HG02571 (cell line): Measurements from ENCODE around the gene SCNM1.
A peak's percentile ranks its signal among the peaks of the same experiment; 100 is the strongest.

Experiments
- ATAC-seq: cut with Tn5 transposase; IDR thresholded peaks from one replicate; pipeline ENCODE4 v1.9.1; 2021; ENCODE audit warnings: mild to moderate bottlenecking, moderate library complexity; ENCODE audit not compliant: unreplicated experiment

Gene SCNM1, protein sequence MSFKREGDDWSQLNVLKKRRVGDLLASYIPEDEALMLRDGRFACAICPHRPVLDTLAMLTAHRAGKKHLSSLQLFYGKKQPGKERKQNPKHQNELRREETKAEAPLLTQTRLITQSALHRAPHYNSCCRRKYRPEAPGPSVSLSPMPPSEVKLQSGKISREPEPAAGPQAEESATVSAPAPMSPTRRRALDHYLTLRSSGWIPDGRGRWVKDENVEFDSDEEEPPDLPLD

DNA sequence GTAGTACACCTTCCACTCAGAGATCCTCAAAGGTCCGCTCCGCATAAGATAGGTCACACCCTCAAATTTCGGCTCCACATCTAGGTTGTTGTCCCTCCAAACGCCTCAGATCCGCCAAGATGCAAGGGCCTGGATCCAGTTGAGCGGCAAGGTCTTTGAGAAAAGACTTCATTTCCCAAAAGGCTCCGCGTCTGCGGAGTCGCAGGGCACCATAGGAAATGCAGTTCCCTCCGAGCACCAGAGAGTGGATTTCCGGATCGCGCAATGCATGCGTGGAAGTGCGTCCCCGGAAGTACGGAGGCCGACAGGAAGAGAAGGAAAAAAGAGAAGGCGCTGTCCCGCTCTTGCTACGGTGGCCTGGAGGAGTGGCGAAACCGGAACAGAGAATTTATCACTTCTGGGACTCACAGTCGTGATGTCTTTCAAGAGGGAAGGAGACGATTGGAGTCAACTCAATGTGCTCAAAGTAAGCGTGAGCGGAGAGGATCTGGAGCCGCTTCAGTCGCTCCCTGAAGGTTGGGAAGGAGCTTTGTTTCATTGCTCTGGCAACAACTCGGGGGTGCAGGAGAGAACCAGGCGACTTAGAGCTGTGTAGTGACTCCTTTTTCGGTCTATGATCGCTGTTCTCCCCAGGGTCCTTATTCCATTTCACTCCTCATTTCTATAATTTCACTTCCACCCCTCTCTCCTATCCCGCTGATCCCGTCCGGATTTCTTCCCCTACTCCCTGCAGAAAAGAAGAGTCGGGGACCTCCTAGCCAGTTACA, at the start of gene SCNM1, which contains the start of gene LYSMD1:
Gene SCNM1, plus strand, starts transcription at position 407 of the 767 bp plus-strand sequence. Its CDS starts 9 bp downstream, at position 416.
Gene LYSMD1, minus strand, starts transcription at position 165 of the 767 bp plus-strand sequence. CDS start 644 bp downstream, outside the sequence.
- peak; percentile 88 for ATAC-seq

GRCh38 chr1:151124763-151125403, 41.1 kb upstream of the SCNM1 start:
- ATAC-seq = no peak

- no peak for ATAC-seq
These were observed 37.1 kb upstream of the SCNM1 start for GRCh38 chr1:151128800-151129199.

DNA sequence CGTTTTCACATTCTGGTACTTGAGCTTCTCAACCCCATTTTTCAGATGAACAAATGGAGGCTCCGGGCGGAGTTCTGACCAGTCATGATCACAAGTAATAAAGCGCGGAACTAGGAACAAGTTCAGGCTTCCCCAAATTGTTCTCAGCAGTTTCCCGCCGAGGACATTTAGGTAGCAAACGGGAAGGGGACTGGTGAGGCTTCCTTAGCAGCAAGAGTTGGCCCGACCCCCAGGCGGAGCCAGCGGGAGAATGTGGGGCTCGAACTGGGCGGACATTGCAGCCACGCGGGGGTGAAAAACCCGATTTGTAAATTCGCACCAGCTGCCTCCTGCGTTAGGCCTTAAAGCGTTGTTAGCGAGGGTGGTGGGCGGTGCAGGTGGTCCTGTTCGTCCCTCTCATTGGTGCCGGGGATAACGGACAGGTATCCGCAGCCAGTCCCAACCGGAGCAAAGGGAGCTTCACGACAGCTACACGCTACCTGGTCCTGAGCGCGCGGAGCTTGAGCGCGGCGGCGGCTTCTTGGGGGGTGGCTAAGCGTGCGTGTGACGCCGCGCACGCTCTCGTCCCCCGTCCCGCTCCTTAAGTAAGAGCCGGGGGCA, 34.9 kb upstream of the SCNM1 start:
- ATAC-seq = no peak

DNA sequence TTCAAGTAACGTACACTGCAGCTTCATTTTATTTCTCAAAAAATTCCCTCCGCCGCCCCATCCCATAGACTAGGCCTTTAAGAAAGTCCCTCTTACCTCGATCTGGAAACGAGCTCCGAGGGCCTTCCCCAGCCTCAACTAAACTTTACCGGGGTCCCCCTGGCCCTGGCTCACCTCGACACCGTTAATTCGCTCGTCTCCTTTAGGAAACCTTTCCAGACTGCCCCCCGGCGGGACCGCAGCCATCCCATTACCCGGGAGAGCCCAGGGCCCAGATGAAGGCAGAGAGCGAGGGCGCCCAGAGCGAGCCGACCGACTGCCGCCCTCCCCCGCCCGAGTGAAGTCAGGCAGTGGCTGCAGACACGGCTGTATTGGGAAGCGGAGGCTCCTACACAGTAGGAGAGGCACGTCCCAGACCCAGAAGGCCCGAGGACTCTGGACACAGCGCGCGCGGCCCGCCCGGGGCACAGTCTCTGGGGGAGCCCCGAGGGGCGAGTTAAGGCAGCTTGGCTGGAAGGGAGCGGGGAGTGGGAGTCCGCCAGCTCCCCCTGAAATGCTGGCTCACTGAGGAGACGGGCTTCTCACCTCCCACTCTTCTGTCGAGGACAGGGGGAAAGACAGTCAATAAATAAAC, 34.1 kb upstream of the SCNM1 start:
- ATAC-seq = no peak

- no peak for ATAC-seq
These were observed 33.5 kb upstream of the SCNM1 start for GRCh38 chr1:151132335-151133017.

DNA sequence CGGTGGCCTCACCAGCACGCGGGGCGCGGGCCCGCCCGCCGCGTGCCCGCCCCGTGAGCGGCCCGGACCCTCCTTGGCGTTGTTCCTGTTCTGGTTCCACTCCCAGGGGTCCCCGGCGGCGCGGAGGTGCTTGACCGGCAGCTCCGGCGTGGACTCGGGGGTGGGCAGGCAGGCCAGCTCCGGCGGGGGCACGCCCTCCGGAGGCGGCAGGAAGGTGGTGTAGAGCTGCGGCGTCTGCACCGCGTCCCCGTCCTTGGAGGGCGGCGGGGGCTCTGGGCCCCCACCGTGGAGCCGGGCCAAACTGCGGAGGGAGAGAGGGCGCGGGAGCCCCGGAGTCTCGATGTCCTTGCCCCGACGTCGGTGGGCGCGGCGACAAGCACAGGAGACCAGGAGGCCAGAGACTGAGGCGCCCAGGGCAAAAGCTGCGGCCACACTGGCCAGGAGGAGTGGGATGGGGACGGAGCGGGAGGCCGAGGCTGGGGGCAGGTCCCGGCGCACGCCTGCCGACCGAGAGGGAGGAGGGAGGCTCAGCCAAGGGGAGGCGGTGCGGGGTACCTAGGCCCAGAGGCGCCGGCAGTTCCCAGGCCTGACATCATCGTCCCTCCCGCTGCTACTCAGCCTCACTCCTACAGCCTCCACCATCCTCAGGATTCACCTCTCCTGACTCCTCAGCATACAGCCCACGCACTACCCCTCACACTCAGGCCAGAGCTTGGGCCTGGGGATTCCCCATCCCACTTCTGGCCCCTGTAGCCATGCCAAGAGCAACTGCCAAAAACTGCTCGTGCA, 32.7 kb upstream of the SCNM1 start:
- no peak for ATAC-seq

DNA sequence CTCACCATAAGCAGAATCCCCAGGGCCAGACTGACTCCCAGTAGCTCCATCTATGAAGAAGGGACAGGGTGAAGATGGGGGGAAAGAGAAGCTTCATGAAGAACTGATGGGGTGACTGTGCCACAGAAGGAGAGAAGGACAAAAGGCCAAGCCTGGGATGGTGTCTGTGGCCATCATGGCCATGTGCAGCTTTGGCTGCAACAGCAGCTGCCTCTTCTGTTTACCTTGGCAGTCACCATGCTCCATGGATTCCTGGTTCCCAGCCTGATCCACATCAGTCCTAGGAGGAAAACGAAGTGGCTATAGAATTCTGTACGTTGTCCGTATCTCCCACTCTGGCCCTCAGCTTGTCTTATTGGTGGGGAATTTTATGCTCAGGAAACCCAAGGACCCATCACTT, 31.5 kb upstream of the SCNM1 start:
- ATAC-seq = no peak

DNA sequence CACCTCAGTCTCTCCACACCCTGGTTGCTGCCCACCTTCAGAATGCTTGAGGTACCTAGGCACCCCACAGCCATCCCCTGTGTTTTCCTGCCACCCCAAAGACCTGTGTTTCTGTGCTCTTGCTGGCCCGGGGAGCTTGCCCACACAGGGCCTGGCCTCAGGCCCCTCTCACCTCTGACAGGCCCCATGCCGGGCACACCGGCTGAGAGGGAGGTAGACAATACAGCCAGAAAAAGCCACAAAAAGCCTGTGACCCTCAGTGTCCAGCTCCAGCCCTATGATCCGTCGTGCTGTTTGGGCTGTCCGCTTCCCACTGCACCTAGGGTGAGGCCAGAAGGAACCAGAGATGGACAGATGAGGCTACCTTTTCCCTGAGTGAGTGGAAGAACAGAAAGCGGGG, 31.0 kb upstream of the SCNM1 start:
- no peak for ATAC-seq

DNA sequence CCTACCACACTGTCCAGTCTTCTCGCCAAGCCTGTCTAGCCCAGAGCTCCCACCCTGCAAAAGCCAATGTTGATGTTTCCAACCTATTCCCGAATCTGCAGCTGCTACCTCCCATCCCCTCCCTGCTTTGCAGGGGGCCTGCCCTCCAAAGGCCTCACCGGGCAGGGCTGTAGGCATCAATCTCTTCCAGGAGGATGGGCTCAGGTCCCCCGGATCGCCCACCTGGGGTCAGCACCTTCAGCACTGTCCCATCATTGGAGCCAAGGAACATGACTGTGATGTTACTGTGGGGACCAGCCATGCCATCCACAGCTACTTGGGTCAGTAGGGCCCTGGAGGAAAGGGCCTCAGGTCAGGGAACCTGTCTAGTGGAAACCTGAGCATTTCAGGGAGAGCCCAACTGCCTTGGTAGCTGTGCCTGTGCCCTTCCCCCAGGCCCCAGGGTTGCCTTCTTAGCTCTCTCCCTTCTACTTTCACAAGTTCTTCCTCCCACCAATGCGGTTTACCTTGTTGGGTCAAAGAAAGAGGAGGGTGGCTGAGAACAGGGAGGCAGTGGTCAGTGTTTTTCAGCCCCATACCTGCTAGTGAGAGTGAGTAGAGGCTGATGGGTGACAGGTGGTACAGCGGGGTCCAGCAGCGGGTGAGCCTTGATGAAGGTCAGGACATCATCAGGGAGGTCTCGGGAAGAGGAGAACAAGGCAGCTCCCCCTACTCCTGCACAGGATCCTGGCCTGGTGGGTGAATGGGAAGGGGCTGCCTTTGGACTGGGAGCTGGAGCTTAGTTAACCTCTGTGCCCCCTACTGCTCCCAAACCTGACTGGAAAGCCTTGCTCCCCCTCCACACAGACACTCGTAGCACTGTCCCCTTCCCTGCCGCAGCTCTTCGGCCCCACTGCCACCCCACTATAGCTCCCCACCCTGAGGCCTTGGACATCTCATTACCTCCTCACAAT, 30.2 kb upstream of the SCNM1 start:
- ATAC-seq = no peak

GRCh38 chr1:151137789-151138188, 28.2 kb upstream of the SCNM1 start:
- no peak for ATAC-seq

DNA sequence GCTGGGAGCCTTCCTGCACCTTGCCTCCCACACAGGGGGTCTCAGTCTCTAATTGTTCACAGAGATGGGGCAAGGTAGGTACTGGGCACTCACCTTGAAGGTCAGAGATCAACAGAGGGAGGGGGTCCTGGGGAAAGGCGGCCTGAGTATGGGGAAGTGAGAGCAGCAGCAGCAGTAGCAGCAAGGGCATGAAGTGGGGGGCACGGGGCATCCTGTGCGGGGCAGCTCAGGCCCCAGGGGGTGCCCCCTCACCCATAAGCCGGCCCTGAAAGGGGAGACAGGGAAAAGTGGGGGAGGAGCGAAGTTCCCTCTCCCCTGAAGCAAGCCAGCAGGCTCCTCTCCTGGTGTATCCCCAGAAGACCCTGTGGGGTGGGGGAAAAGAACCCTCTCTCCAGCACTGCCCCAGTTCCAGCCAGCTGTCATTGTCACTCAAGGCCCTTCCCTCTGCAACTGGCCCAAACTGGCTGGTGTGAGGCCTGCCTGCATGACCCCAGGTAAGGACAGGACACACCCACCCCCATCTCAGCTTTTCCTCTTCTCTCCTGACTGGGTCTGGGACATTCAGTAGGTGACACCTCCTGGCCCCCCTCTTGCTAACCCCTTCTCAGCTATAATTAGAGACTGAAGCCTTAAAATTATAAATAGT, 23.4 kb upstream of the SCNM1 start:
- no peak for ATAC-seq

DNA sequence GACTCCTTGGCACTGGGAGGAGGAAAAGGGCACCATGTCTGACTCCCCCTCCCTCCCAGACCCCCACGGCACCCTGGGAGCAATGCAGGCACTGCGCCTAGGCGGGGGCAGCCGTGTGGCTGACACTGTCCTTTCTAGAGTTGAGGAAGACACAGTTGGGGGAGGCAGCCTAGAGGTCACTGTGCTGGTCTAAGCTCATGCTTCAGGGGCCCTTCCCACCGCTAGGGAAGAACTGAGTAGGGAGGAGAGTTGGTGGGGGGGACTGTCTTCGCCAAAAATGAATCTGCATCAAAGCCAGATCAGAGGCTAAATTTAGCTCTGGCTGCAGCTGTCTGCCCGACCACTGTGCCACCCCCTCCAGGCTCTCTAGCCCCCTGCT, 22.9 kb upstream of the SCNM1 start:
- no peak for ATAC-seq

- no peak for ATAC-seq
These were observed 22.0 kb upstream of the SCNM1 start for GRCh38 chr1:151143986-151144385.

GRCh38 chr1:151144474-151145303, 21.3 kb upstream of the SCNM1 start:
- no peak for ATAC-seq

DNA sequence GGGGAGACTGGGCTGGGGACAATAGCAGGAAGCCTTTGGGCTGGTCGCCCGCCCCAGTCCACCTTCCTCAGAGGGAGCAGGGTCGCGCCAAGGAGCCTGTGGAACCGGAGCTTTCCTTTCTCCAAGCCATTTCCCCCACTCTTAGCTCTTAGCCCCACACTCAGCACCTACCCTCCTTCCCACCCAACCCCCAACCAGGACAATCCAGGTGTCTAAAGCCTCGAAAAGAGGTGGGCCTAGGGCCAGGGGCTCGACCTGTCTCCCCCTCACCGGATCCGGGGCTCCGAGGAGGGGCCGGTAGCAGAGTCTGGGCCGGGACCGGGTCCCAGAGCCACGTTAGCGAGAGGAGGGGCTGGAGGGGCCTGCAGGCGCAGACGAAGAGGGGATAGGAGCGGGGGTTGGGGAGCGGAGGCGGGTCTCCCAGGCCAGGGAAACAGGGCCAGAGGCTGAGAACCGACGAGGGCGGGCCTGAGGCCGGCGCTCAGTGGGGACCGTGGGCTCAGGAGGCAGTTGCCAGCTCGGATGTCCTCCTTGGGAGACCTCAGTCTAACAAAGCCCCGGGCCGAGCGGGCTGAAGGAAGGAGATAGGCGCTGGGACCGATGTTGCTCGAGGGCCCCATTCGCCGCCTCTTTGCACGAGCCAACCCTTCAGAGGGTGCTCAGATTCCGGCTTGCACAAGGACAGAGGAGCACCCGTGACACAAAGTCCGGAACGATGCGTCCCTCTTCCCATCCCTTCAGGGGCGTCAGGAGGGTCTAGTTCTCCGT, 20.5 kb upstream of the SCNM1 start:
- ATAC-seq = no peak

DNA sequence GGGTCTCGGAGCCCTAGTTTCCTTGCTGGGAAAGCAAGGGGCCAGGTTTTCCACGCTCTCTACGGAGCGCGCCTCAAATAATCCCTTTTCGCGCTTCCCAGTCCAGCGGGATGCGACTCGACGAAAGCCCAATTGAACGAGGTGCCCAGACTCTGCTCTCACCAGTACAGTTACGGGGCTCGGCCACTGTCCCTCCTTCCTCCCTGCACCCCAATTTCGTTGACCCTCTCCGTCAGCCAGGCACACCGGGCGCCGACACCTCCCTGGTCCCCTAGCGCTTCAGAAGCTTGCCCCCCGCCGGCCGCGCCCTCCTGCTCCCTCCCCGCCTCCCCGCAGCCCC, 19.9 kb upstream of the SCNM1 start:
- ATAC-seq = no peak
